Right renal pelvis (tissue), 4 donors: Measurements from ENCODE around the gene FBXO11. TPM values are rescaled to one million over a fixed set of nuclear protein-coding genes. Genes with fewer than 3 reads are reported as not detected.
"Not testable (repeated sequence)": the region's sequence is repeated elsewhere in the genome, so short reads cannot be mapped to it uniquely, and the experiment has no call there.

Experiments
- DNase-seq, 4 donors: peaks; one replicate each; pipeline ENCODE4 v3.0.0-alpha.2; 2013; ENCODE audit warnings: low read depth in 4 of 4, low spot score in 3 of 4, missing footprints in 1 of 4
- polyA plus RNA-seq, 4 donors: library from polyadenylated mRNA; unstranded; fragments of 120-200 nt; gene quantifications; one replicate each; pipeline ENCODE4 v1.2.1, GENCODE V29; 2013; ENCODE audit not compliant: insufficient read length in 4 of 4

FBXO11 gene
- polyA plus RNA-seq, 4 donors: 66.9 to 94.4 (median 86.3) TPM

GRCh38 chr2:47899915-47900816 is 6.1 kb downstream of the FBXO11 start:
- DNase-seq: no peak

- DNase-seq: no peak
These were observed 8.2 kb downstream of the FBXO11 start for GRCh38 chr2:47897883-47898731.

- DNase-seq: not testable (repeated sequence)
These were observed 9.0 kb downstream of the FBXO11 start for GRCh38 chr2:47897191-47897882.

- no peak for DNase-seq
These were observed 9.8 kb downstream of the FBXO11 start for GRCh38 chr2:47896450-47896968.

GRCh38 chr2:47893771-47894170 is 12.5 kb downstream of the FBXO11 start:
- DNase-seq: no peak

GRCh38 chr2:47892338-47892730 is 14.0 kb downstream of the FBXO11 start:
- DNase-seq: no peak

- no peak for DNase-seq
These were observed 14.6 kb downstream of the FBXO11 start for GRCh38 chr2:47891369-47892337.

GRCh38 chr2:47890711-47891368 is 15.5 kb downstream of the FBXO11 start:
- DNase-seq: no peak

GRCh38 chr2:47888581-47889280 is 17.6 kb downstream of the FBXO11 start:
- DNase-seq: no peak

- DNase-seq: no peak
These were observed 29.4 kb downstream of the FBXO11 start for GRCh38 chr2:47876912-47877311.

- no peak for DNase-seq
These were observed 33.4 kb downstream of the FBXO11 start for GRCh38 chr2:47872941-47873340.

- DNase-seq: no peak
These were observed 35.4 kb downstream of the FBXO11 start for GRCh38 chr2:47870641-47871540.

- DNase-seq: no peak
These were observed 36.3 kb downstream of the FBXO11 start for GRCh38 chr2:47869859-47870595.

GRCh38 chr2:47868611-47869352 is 37.5 kb downstream of the FBXO11 start:
- DNase-seq: no peak

GRCh38 chr2:47867205-47867604 is 39.1 kb downstream of the FBXO11 start:
- DNase-seq: peak in 3 of 4 donors; percentile 7 to 27 (median 23)

- DNase-seq: no peak
These were observed 41.7 kb downstream of the FBXO11 start for GRCh38 chr2:47864566-47864965.
